Loucy (cell line): Measurements from ENCODE around the gene PUS10.

Experiments
- H2AFZ ChIP-seq: fragments of 200-600 bp; sonication (generic); 2 replicates; pipeline ENCODE4 v1.6.0; 2016; ENCODE audit warnings: antibody characterized with exemption, mild to moderate bottlenecking, low read length, moderate library complexity
- H3F3A ChIP-seq: fragments of 200-600 bp; 2 replicates; pipeline ENCODE4 v1.6.0; 2016; ENCODE audit warnings: antibody characterized with exemption, low read depth, mild to moderate bottlenecking
- H3K27me3 ChIP-seq: fragments of 200-600 bp; sonication (generic); 2 replicates; pipeline ENCODE4 v1.6.1; 2014; ENCODE audit warnings: low read length, mild to moderate bottlenecking; ENCODE audit not compliant: insufficient read depth, poor library complexity, severe bottlenecking
- H3K36me3 ChIP-seq: fragments of 200-600 bp; sonication (generic); 2 replicates; pipeline ENCODE4 v1.6.1; 2016; ENCODE audit warnings: low read length; ENCODE audit not compliant: insufficient read depth
- H3K4me1 ChIP-seq: fragments of 200-600 bp; sonication (generic); 2 replicates; pipeline ENCODE4 v1.5.1; 2014; ENCODE audit warnings: low read length, mild to moderate bottlenecking; ENCODE audit not compliant: insufficient read depth, poor library complexity, severe bottlenecking
- H3K4me2 ChIP-seq: fragments of 200-600 bp; sonication (generic); 2 replicates; pipeline ENCODE4 v1.6.0; 2014; ENCODE audit warnings: antibody characterized with exemption, low read length, low read depth, mild to moderate bottlenecking; ENCODE audit not compliant: poor library complexity, severe bottlenecking
- H3K4me3 ChIP-seq: fragments of 200-600 bp; sonication (generic); 2 replicates; pipeline ENCODE4 v1.5.1; 2014; ENCODE audit warnings: low read length, mild to moderate bottlenecking, mixed read lengths; ENCODE audit not compliant: poor library complexity, severe bottlenecking
- H3K79me2 ChIP-seq: fragments of 200-600 bp; sonication (generic); 2 replicates; pipeline ENCODE4 v1.6.1; 2014; ENCODE audit warnings: low read length; ENCODE audit not compliant: insufficient read depth
- H3K9ac ChIP-seq: fragments of 200-600 bp; sonication (generic); 2 replicates; pipeline ENCODE4 v1.6.0; 2014; ENCODE audit warnings: mild to moderate bottlenecking, low read depth, low read length, moderate library complexity; ENCODE audit not compliant: poor library complexity, severe bottlenecking
- H3K9me2 ChIP-seq: fragments of 200-600 bp; sonication (generic); replicated peaks from 2 replicates; pipeline ENCODE4 v1.6.1; 2016; ENCODE audit warnings: low read depth, low read length, mixed read lengths
- H3K9me3 ChIP-seq: fragments of 200-600 bp; sonication (generic); 2 replicates; pipeline ENCODE4 v1.6.1; 2014; ENCODE audit warnings: mild to moderate bottlenecking, antibody characterized with exemption, low read length, low read depth; ENCODE audit not compliant: insufficient read depth
- H4K20me1 ChIP-seq: fragments of 200-600 bp; sonication (generic); 2 replicates; pipeline ENCODE4 v1.6.0; 2014; ENCODE audit warnings: antibody characterized with exemption, low read length, mild to moderate bottlenecking; ENCODE audit not compliant: insufficient read depth, poor library complexity, severe bottlenecking
- CTCF ChIP-seq: fragments of 200-600 bp; sonication (generic); conservative IDR thresholded peaks from 2 replicates; pipeline ENCODE4 v1.5.1; 2014; ENCODE audit warnings: mild to moderate bottlenecking, antibody characterized with exemption, low read length
- EZH2phosphoT487 ChIP-seq: fragments of 200-600 bp; IDR thresholded peaks from 2 replicates; pipeline ENCODE4 v1.6.1; 2018; ENCODE audit warnings: antibody characterized with exemption, mild to moderate bottlenecking, moderate library complexity, borderline replicate concordance

Gene PUS10

GRCh38 chr2:60980071-60980815 is 37.8 kb downstream of the PUS10 start:
- TF ChIP-seq CTCF (no peak), EZH2phosphoT487 (no peak)
- H3F3A ChIP-seq = no peaks in the 10 kb centered on the region; the same call in 1 of the 2 replicates
- H3K4me1 ChIP-seq = no peaks in the 10 kb centered on the region
- H3K9ac ChIP-seq = no peak overlapping the region
- H3K36me3 ChIP-seq = no peaks in the 10 kb centered on the region
- H3K27me3 ChIP-seq = no peaks in the 10 kb centered on the region
- H3K9me2 ChIP-seq = no peaks in the 10 kb centered on the region
- no peak overlapping the region for H2AFZ ChIP-seq
- no peaks in the 10 kb centered on the region for H3K79me2 ChIP-seq
- no peak overlapping the region for H3K4me3 ChIP-seq
- H3K4me2 ChIP-seq = no peak overlapping the region
- no peaks in the 10 kb centered on the region for H4K20me1 ChIP-seq
- H3K9me3 ChIP-seq = no peaks in the 10 kb centered on the region

- Histone ChIP-seq H3K36me3 (no peaks in the 10 kb centered on the region), H2AFZ (no peak overlapping the region), H3K79me2 (no peaks in the 10 kb centered on the region), H4K20me1 (no peaks in the 10 kb centered on the region), H3K4me1 (no peaks in the 10 kb centered on the region), H3K4me2 (no peak overlapping the region), H3K9ac (no peak overlapping the region), H3K4me3 (no peak overlapping the region), H3F3A (no peaks in the 10 kb centered on the region), H3K9me2 (no peaks in the 10 kb centered on the region), H3K9me3 (no peaks in the 10 kb centered on the region), H3K27me3 (no peaks in the 10 kb centered on the region)
- TF ChIP-seq CTCF (no peak), EZH2phosphoT487 (no peak)
Measured at GRCh38 chr2:60979231-60979630, 38.8 kb downstream of the PUS10 start.

GRCh38 chr2:60977562-60977895 is 40.5 kb downstream of the PUS10 start:
- H3K36me3 ChIP-seq = no peaks in the 10 kb centered on the region
- H3K4me3 ChIP-seq = no peak overlapping the region
- H3K27me3 ChIP-seq = no peaks in the 10 kb centered on the region
- H3K9ac ChIP-seq = no peak overlapping the region
- H3K4me2 ChIP-seq = no peak overlapping the region
- H3K9me3 ChIP-seq = no peaks in the 10 kb centered on the region
- H2AFZ ChIP-seq = no peak overlapping the region
- H4K20me1 ChIP-seq = no peaks in the 10 kb centered on the region
- TF ChIP-seq CTCF (no peak), EZH2phosphoT487 (no peak)
- H3K4me1 ChIP-seq = no peaks in the 10 kb centered on the region
- H3F3A ChIP-seq = no peaks in the 10 kb centered on the region
- no peaks in the 10 kb centered on the region for H3K9me2 ChIP-seq
- H3K79me2 ChIP-seq = no peaks in the 10 kb centered on the region
